ENCODE data around the gene CASZ1. TPM values are rescaled to one million over a fixed set of nuclear protein-coding genes. Genes with fewer than 3 reads are reported as not detected.

Gene CASZ1
- total RNA-seq, 4 donors from 2014 or later = 22.1 to 47.4 (median 28.0) TPM

DNA sequence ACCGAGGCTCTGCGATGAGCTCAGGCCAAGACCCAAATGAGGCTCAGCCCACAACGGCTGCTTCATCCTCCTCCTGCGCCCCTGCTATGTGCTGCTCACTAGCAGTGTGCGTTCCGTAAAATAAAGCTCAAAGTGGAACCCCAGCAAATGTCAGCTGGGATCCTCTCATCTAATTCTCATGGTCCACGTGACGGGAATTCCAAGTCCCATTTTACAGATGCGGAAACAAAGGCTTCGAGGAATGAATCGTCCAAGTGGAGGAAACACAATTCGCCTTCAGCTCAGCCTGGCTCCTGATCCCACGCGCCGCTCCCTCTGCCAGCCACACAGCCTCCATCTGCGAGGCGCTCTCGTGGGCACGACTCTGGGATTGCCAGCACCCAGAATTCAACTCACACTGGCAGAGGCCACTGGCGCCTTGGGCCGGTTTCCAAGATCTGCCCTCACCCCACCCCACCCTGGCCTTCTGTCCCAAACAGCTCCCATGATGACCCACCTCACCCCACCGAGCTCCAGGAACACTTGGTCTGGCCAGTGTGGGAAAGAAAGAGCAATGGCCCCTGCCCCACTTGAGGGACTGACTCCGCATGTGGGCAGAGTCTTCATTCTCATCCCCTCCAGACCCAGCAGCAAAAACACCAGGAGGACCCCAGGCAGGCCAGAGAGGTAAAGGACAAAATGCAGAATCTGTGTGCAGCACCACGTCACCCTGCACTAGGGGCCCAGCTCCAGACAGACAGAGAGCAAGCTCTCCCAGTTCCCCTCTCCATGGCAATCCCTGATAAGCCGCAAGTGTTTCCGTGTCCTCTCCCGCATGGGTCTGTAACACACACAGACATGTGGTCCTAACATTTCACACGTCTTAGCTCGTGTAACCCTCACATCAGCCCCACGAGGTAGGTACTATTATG lies 10.5 kb downstream of the CASZ1 start:
- no peak for ATAC-seq
- H3K27me3 ChIP-seq = peaks cover 48% of the 10 kb centered on the region
- 81 to 91% methylated on average over 13 to 17 of the region's 30 CpGs for WGBS, 2 donors (ENCODE audit: low coverage in 1 of 2)

DNA sequence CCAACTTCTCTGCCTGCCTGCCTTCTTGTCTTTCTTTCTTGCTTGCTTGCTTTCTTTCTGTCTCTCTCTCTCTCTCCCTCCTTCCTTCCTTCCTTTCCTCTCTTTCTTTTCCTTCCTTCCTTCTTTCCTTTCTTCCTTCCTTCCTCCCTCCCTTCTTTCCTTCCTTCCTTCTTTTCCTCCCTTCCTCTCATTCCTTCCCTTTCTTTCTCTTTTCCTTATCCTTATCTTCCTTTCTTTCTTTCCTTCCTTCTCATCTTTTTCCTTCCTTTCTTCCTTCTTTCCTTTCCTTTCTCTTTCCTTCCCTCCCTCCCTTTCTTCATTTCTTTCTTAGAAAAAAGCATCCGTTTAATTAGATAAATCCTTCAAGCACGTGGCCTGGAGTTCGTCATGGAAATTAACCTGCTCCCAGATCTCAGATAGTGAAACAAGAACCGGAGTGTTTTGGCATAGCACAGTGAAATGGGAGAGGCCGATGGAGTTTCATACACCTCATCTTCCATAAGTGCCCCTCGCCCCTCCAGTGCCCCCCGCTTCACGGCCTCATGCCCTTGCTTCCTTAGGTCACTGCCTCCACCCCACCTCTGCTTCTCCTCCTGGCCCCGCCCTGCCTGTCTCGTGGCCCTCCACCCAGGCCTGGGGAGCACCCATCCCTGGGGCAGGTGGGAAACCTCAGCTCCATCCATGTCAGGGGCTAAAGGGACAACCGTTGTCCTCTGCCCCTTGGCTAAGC lies 11.3 kb downstream of the CASZ1 start:
- no peak for ATAC-seq
- H3K4me1 ChIP-seq = peaks cover 0 to 13% (median 0%) of the 10 kb centered on the region in 3 donors
- H3K4me3 ChIP-seq = no peak overlapping the region
- no peaks in the 10 kb centered on the region for H3K9me3 ChIP-seq
- WGBS, 2 donors (ENCODE audit: low coverage in 1 of 2) = 13% methylated on average over 6 of the region's 11 CpGs; no CpG with 5 or more reads in 1 of the 2 donors
- TF ChIP-seq EP300 (IDR thresholded peaks at IDR 0.05) = no peak
- TF ChIP-seq POLR2A (IDR thresholded peaks at IDR 0.05) = no peak
- TF ChIP-seq POLR2AphosphoS5 (IDR thresholded peaks at IDR 0.05) = no peak
- TF ChIP-seq, protein P1, sequence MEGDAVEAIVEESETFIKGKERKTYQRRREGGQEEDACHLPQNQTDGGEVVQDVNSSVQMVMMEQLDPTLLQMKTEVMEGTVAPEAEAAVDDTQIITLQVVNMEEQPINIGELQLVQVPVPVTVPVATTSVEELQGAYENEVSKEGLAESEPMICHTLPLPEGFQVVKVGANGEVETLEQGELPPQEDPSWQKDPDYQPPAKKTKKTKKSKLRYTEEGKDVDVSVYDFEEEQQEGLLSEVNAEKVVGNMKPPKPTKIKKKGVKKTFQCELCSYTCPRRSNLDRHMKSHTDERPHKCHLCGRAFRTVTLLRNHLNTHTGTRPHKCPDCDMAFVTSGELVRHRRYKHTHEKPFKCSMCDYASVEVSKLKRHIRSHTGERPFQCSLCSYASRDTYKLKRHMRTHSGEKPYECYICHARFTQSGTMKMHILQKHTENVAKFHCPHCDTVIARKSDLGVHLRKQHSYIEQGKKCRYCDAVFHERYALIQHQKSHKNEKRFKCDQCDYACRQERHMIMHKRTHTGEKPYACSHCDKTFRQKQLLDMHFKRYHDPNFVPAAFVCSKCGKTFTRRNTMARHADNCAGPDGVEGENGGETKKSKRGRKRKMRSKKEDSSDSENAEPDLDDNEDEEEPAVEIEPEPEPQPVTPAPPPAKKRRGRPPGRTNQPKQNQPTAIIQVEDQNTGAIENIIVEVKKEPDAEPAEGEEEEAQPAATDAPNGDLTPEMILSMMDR (IDR thresholded peaks at IDR 0.05) = no peak
- peaks cover 42% of the 10 kb centered on the region for H3K27me3 ChIP-seq
- H3K27ac ChIP-seq = no peak overlapping the region
- no peaks in the 10 kb centered on the region for H3K36me3 ChIP-seq

More for the DNA sequence above, 10.5 kb downstream of the CASZ1 start:
- H3K36me3 ChIP-seq = no peaks in the 10 kb centered on the region
- no peaks in the 10 kb centered on the region for H3K9me3 ChIP-seq
- TF ChIP-seq, protein P1 (IDR thresholded peaks at IDR 0.05) = no peak
- TF ChIP-seq POLR2AphosphoS5 (IDR thresholded peaks at IDR 0.05) = no peak
- TF ChIP-seq POLR2A (IDR thresholded peaks at IDR 0.05) = no peak
- no peak for TF ChIP-seq EP300 (IDR thresholded peaks at IDR 0.05)
- H3K27ac ChIP-seq = no peak overlapping the region
- H3K4me3 ChIP-seq = no peak overlapping the region
- peaks cover 0 to 13% (median 0%) of the 10 kb centered on the region in 3 donors for H3K4me1 ChIP-seq

DNA sequence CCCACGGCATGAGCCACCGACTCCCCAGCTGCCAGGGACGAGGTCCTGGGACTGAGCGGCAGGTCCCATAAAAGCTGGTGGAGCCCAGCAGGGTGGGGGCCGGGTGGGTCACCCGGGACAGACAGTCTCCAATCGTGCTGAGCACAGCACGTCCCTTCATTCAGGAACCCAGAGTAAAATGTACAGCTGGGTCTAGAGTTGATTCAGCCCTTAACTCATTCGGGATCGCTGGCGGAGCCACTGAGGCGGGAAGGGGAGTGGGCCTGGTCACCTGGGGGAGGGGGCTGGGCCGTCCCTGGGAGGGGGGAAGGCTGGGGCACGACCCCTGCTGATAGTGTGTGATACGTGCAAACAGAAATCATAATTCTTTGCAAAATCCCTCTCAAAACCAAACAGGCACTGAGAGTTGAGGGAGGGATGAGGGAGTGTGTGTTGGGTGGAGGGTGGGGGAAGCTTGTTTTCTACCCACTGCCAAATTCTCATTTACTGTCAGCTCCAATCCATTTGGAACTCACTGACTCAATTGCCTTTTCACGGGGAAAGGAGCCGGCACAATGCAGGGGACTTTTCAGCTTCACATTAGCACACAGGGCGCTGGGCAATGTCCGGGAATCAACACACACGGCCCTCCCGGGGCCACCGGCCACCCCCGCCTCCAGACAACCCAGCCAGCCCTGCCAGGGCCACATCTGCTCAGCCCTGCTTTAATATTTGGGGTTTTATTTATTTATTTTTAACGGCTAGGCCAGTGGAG lies 13.8 kb downstream of the CASZ1 start:
- Histone ChIP-seq H3K27ac (no peak overlapping the region), H3K27me3 (peaks cover 26% of the 10 kb centered on the region), H3K4me3 (no peak overlapping the region), H3K9me3 (no peaks in the 10 kb centered on the region), H3K4me1 (peaks cover 0 to 18% (median 0%) of the 10 kb centered on the region in 3 donors), H3K36me3 (no peaks in the 10 kb centered on the region)
- ATAC-seq = no peak
- 68 to 69% methylated on average over 5 to 13 of the region's 24 CpGs for WGBS, 2 donors (ENCODE audit: low coverage in 1 of 2)
- TF ChIP-seq POLR2A (IDR thresholded peaks at IDR 0.05) = no peak
- TF ChIP-seq, protein P1 (IDR thresholded peaks at IDR 0.05) = no peak
- TF ChIP-seq EP300 (IDR thresholded peaks at IDR 0.05) = no peak
- no peak for TF ChIP-seq POLR2AphosphoS5 (IDR thresholded peaks at IDR 0.05)

DNA sequence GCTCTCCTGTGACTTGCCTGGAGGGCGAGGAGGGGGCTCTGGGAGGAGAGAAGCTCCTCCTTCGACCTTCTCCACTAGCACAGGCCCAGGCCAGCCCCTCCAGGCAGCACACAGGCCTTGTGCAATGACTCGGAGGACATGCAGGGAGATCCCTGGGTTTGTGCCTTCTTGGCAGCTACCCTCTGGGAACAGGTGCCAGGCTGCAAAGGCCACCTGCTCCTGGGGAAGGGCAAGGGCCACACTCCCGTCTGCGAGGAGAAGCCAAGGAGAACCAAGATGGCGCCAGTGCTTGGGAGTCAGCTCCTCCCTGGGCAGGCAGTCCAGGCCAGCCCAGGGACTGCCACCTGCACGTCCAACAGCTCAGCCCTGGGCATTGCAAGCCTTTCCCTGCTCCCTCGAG lies 15.3 kb downstream of the CASZ1 start:
- TF ChIP-seq EP300 (IDR thresholded peaks at IDR 0.05) (no peak), POLR2A (IDR thresholded peaks at IDR 0.05) (no peak), POLR2AphosphoS5 (IDR thresholded peaks at IDR 0.05) (no peak)
- TF ChIP-seq, protein P1 (IDR thresholded peaks at IDR 0.05) = no peak
- H3K4me3 ChIP-seq = no peak overlapping the region
- WGBS, 2 donors (ENCODE audit: low coverage in 1 of 2) = 33% methylated on average over 1 of the region's 8 CpGs; no CpG with 5 or more reads in 1 of the 2 donors

More for the DNA sequence above, 15.3 kb downstream of the CASZ1 start:
- peaks cover 0 to 18% (median 0%) of the 10 kb centered on the region in 3 donors for H3K4me1 ChIP-seq
- no peak for ATAC-seq
- no peak overlapping the region for H3K27ac ChIP-seq
- no peaks in the 10 kb centered on the region for H3K36me3 ChIP-seq
- H3K9me3 ChIP-seq = no peaks in the 10 kb centered on the region
- H3K27me3 ChIP-seq = peaks cover 12% of the 10 kb centered on the region
